K562 (cell line): ENCODE results near the gene DTNB. TPM values are rescaled to one million over a fixed set of nuclear protein-coding genes. Genes with fewer than 3 reads are reported as not detected.

Source experiments
- ATAC-seq: fragments of 200-7000 bp; cut with Tn5 transposase; 3 replicates; pipeline ENCODE4 v1.9.1; 2020; ENCODE audit warnings: moderate library complexity
- BruUV-seq: library from RNA; stranded (reverse); fragments of 400-500 nt; replicated peaks from 2 replicates; lab custom pipeline; 2021; lab: Mats Ljungman, UMichigan
- CTCF ChIA-PET: fragments of 300-600 bp; formaldehyde crosslinking; extraction: SDS; loops from one replicate; lab custom pipeline; 2021; ENCODE audit warnings: low intra/inter-chr PET ratio; lab: Yijun Ruan, JAX
- POLR2A ChIA-PET: fragments of 300-600, 350-650 bp; sonication (Branson Sonifier 250); formaldehyde crosslinking; extraction: SDS; loops from one replicate; lab custom pipeline; 2021; ENCODE audit warnings: antibody characterized with exemption, inconsistent platforms; lab: Yijun Ruan, JAX
- DNase-seq, 4 experiments: peaks; one replicate each; pipeline versions ENCODE4 v3.0.0 to v3.0.0-alpha.2; 2011 to 2018; ENCODE audit warnings: low spot score in 3 of 4, mixed read lengths in 3 of 4; ENCODE audit errors: extremely low read depth in 1 of 4
- FAIRE-seq: peaks from 2 replicates; lab custom pipeline; 2011; peaks lifted over from hg19 to GRCh38; lab: Jason Lieb, UNC
- H2AFZ ChIP-seq: 2 replicates; pipeline ENCODE4 v1.6.0; 2011; ENCODE audit warnings: low read depth, low read length, control low read depth, inconsistent platforms
- H3K27ac ChIP-seq: fragments of 200-600 bp; 3 replicates; pipeline ENCODE4 v1.8.0; 2011; ENCODE audit warnings: low read depth, mild to moderate bottlenecking, control low read depth, inconsistent platforms, low read length, moderate library complexity, mixed read lengths; ENCODE audit errors: extremely low read depth
- H3K27me3 ChIP-seq, 2 experiments: fragments of 300-600 bp in 1 of 2; 2 replicates in 1 of 2; 3 replicates in 1 of 2; pipeline versions ENCODE4 v1.6.0 to v1.8.0; 2011; ENCODE audit warnings: inconsistent platforms in 2 of 2, low read length in 2 of 2, mild to moderate bottlenecking in 1 of 2, mixed read lengths in 1 of 2, moderate library complexity in 1 of 2; ENCODE audit not compliant: control insufficient read depth in 2 of 2, insufficient read depth in 2 of 2
- H3K36me3 ChIP-seq: fragments of 300-600 bp; 3 replicates; pipeline ENCODE4 v1.8.0; 2011; ENCODE audit warnings: mild to moderate bottlenecking, low read length, inconsistent platforms; ENCODE audit not compliant: control insufficient read depth, insufficient read depth
- H3K4me1 ChIP-seq, 2 experiments: fragments of 200-600 bp in 1 of 2; replicated peaks in 1 of 2; 2 replicates in 1 of 2; 3 replicates in 1 of 2; pipeline versions ENCODE4 v1.5.1 to v1.8.0; 2011; ENCODE audit warnings: inconsistent platforms in 2 of 2, low read length in 2 of 2, mild to moderate bottlenecking in 1 of 2, mixed read lengths in 1 of 2, moderate library complexity in 1 of 2; ENCODE audit not compliant: control insufficient read depth in 2 of 2, insufficient read depth in 2 of 2
- H3K4me2 ChIP-seq: 2 replicates; pipeline ENCODE4 v1.6.1; 2011; ENCODE audit warnings: low read length, control low read depth, inconsistent platforms, mixed read lengths; ENCODE audit not compliant: insufficient read depth
- H3K4me3 ChIP-seq: fragments of 200-600 bp; sonication (generic), shearing (Covaris generic); 2 replicates; pipeline ENCODE4 v1.5.1; 2016; ENCODE audit warnings: control low read depth, inconsistent platforms
- H3K79me2 ChIP-seq: fragments of 200-600 bp; 3 replicates; pipeline ENCODE4 v1.8.0; 2011; ENCODE audit warnings: low read length, inconsistent platforms; ENCODE audit not compliant: control insufficient read depth, insufficient read depth
- H3K9ac ChIP-seq, 2 experiments: 2 replicates each; pipeline versions ENCODE4 v1.6.0 to v1.6.1; 2011; ENCODE audit warnings: low read depth in 2 of 2, low read length in 2 of 2, control low read depth in 1 of 2, inconsistent platforms in 1 of 2, mild to moderate bottlenecking in 1 of 2, mixed read lengths in 1 of 2; ENCODE audit not compliant: insufficient read depth in 1 of 2
- H3K9me1 ChIP-seq: one replicate; pipeline ENCODE4 v1.6.0; 2011; ENCODE audit warnings: inconsistent platforms, mild to moderate bottlenecking, low read length, moderate library complexity; ENCODE audit not compliant: control insufficient read depth, insufficient read depth
- H3K9me3 ChIP-seq: replicated peaks from 2 replicates; pipeline ENCODE4 v1.5.1; 2011; ENCODE audit warnings: low read depth, low read length, inconsistent platforms; ENCODE audit not compliant: control insufficient read depth, insufficient read depth
- H4K20me1 ChIP-seq: replicated peaks from 2 replicates; pipeline ENCODE4 v1.6.1; 2011; ENCODE audit warnings: low read length, inconsistent platforms, mixed read lengths; ENCODE audit not compliant: control insufficient read depth, insufficient read depth
- KDM4B ChIP-seq, 2 experiments: fragments of 450-650 bp in 1 of 2; sonication (generic) in 1 of 2; IDR thresholded peaks; 2 replicates each; pipeline ENCODE4 v1.6.1; 2016 to 2017; ENCODE audit warnings: borderline replicate concordance in 2 of 2, antibody characterized with exemption in 1 of 2, low read depth in 1 of 2, mild to moderate bottlenecking in 1 of 2
- MTF1 ChIP-seq: fragments of 250-450 bp; sonication (Bioruptor Pico); IDR thresholded peaks from 2 replicates; pipeline ENCODE4 v1.9.0; 2021; ENCODE audit warnings: moderate library complexity, mild to moderate bottlenecking, inconsistent platforms, borderline replicate concordance
- RNF2 ChIP-seq: sonication (generic); IDR thresholded peaks from 2 replicates; pipeline ENCODE4 v1.6.1; 2016
- STAT5B ChIP-seq: fragments of 250-450 bp; sonication (Bioruptor Pico); IDR thresholded peaks from 2 replicates; pipeline ENCODE4 v1.8.0; 2021; ENCODE audit warnings: mild to moderate bottlenecking, inconsistent platforms
- U2AF1 ChIP-seq: fragments of 200-400 bp; formaldehyde crosslinking; optimal IDR thresholded peaks from 2 replicates; pipeline ENCODE3; 2017; ENCODE audit warnings: mild to moderate bottlenecking, low read depth, low read length, moderate library complexity
- ZC3H11A ChIP-seq: IDR thresholded peaks from 2 replicates; pipeline ENCODE4 v1.6.1; 2012; ENCODE audit warnings: low read depth, low read length, improper control_type of control experiment
- WGBS: fragments of 100-300 bp; shearing (Covaris generic); methylation state at CpG from one replicate; pipeline ENCODE4 v1.1.6; 2016; ENCODE audit warnings: low coverage, mixed read lengths; ENCODE audit not compliant: insufficient coverage; ENCODE audit errors: missing lambda C conversion rate; 5-methylcytosine and 5-hydroxymethylcytosine counted together
- in situ Hi-C: fragments of 300-500 bp; cut with MboI; formaldehyde crosslinking; loops from 4 replicates; pipeline ENCODE4 v1.15.0; 2018; ENCODE audit warnings: inconsistent platforms, mixed read lengths
- intact Hi-C: fragments of 100-400 bp; cut with micrococcal nuclease; formaldehyde crosslinking; loops from 2 replicates; pipeline ENCODE4 v1.14.2; 2022
- polyA plus RNA-seq, 8 experiments: library from polyadenylated mRNA; depleted of rRNA in 4 of 8; stranded (reverse) in 5 of 8; unstranded in 3 of 8; fragments of >200 nt; fragmentation: Nextera tagmentation in 2 of 8; fragmentation: Illumina TruSeq in 1 of 8; extraction: Ambion mirVana in 2 of 8; extraction: Trizol in 1 of 8; gene quantifications; 2 replicates each; pipeline versions ENCODE4 v1.2.1 to v1.2.3, GENCODE V29; 2011 to 2014; ENCODE audit warnings: inconsistent platforms in 1 of 8, missing spikeins in 1 of 8
- total RNA-seq, 7 experiments: library from RNA; depleted of rRNA in 6 of 7; stranded (reverse); fragments of >200 nt in 6 of 7; fragmentation: Illumina TruSeq in 2 of 7; extraction: Trizol in 2 of 7; gene quantifications; 2 replicates each; pipeline versions ENCODE4 v1.2.1 to v1.2.3, GENCODE V29; 2011 to 2021; ENCODE audit warnings: low replicate concordance in 1 of 7
- TF ChIP-seq, protein P1 (sequence below): fragments of 450-650 bp; formaldehyde crosslinking; IDR thresholded peaks from 2 replicates; pipeline ENCODE4 v1.4.0; 2020; ENCODE audit warnings: mild to moderate bottlenecking
- TF ChIP-seq, protein P2 (sequence below): fragments of 450-650 bp; IDR thresholded peaks from 2 replicates; pipeline ENCODE4 v1.6.1; 2016; ENCODE audit warnings: low read depth, mild to moderate bottlenecking, moderate library complexity

Gene DTNB
- total and polyA plus RNA-seq, 9 of the 15 experiments (the other 6 are each of a cell fraction or from before 2014, with no cell fraction given) = 0.18 to 2.0 (median 0.77) TPM; not detected in 2

DNA sequence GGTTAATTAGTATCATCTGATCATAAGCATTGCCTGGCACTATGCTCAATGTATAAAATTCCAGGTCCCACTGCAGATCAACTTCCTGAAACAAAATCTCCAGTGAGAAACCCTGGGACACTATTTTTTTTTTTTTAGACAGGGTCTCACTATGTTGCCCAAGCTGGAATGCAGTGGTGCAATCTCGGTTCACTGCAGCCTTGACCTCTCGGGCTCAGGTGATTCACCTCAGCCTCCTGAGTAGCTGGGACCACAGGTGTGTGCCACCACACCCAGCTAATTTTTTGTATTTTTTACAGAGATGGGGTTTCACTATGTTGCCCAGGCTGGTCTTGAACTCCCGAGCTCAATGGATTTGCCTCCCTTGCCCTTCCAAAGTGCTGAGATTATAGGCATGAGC lies 31.1 kb downstream of the DTNB start:
- CTCF ChIA-PET = no interaction called here
- WGBS = 0% methylated on average over 3 of the region's 3 CpGs

More for the DNA sequence above, 31.1 kb downstream of the DTNB start:
- ATAC-seq (no peak), FAIRE-seq (no peak), DNase-seq (no peak)
- H3K27me3 ChIP-seq = peaks cover 6 to 24% of the 10 kb centered on the region in 2 experiments; a peak in 4 of 5 replicates
- in situ Hi-C loops (no loop called here), intact Hi-C loops (no loop called here)
- POLR2A ChIA-PET = interaction anchor here (0.8 kb wide), 1 partner anchor 22 kb away, joined by 4 read pairs; no protein-coding TSS in a partner anchor
- BruUV-seq = no TSS peak
- TF ChIP-seq U2AF1 = no peak
- no peak for TF ChIP-seq STAT5B (CRISPR knock-in tag)
- TF ChIP-seq, protein P1, sequence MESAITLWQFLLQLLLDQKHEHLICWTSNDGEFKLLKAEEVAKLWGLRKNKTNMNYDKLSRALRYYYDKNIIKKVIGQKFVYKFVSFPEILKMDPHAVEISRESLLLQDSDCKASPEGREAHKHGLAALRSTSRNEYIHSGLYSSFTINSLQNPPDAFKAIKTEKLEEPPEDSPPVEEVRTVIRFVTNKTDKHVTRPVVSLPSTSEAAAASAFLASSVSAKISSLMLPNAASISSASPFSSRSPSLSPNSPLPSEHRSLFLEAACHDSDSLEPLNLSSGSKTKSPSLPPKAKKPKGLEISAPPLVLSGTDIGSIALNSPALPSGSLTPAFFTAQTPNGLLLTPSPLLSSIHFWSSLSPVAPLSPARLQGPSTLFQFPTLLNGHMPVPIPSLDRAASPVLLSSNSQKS (CRISPR knock-in tag) = no peak
- TF ChIP-seq KDM4B (IDR thresholded peaks at IDR 0.05; ENCODE audit: borderline replicate concordance in 2 of 2, low read depth in 1 of 2) = no peak
- TF ChIP-seq MTF1 (CRISPR knock-in tag) = no peak
- no peak for TF ChIP-seq RNF2
- no peak for TF ChIP-seq ZC3H11A
- TF ChIP-seq, protein P2, sequence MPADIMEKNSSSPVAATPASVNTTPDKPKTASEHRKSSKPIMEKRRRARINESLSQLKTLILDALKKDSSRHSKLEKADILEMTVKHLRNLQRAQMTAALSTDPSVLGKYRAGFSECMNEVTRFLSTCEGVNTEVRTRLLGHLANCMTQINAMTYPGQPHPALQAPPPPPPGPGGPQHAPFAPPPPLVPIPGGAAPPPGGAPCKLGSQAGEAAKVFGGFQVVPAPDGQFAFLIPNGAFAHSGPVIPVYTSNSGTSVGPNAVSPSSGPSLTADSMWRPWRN = no peak
- no peak overlapping the region for H3K9ac ChIP-seq
- H3K4me3 ChIP-seq = no peak overlapping the region
- H3K4me2 ChIP-seq = no peak overlapping the region
- H4K20me1 ChIP-seq = no peaks in the 10 kb centered on the region
- no peak overlapping the region for H2AFZ ChIP-seq
- no peaks in the 10 kb centered on the region for H3K36me3 ChIP-seq
- no peaks in the 10 kb centered on the region for H3K79me2 ChIP-seq
- H3K9me1 ChIP-seq = no peaks in the 10 kb centered on the region
- H3K27ac ChIP-seq = no peak overlapping the region
- no peaks in the 10 kb centered on the region for H3K4me1 ChIP-seq
- H3K9me3 ChIP-seq = no peaks in the 10 kb centered on the region
